K562 (cell line): Measurements from ENCODE around the gene CAPN8. TPM values are rescaled to one million over a fixed set of nuclear protein-coding genes. Genes with fewer than 3 reads are reported as not detected.

Source experiments
- MGA ChIP-seq: fragments of 450-650 bp; IDR thresholded peaks from 2 replicates; pipeline ENCODE4 v1.6.1; 2016; ENCODE audit warnings: mild to moderate bottlenecking, moderate library complexity
- polyA plus RNA-seq, 8 experiments: library from polyadenylated mRNA; depleted of rRNA in 4 of 8; stranded (reverse) in 5 of 8; unstranded in 3 of 8; fragments of >200 nt; fragmentation: Nextera tagmentation in 2 of 8; fragmentation: Illumina TruSeq in 1 of 8; extraction: Ambion mirVana in 2 of 8; extraction: Trizol in 1 of 8; gene quantifications; 2 replicates each; pipeline versions ENCODE4 v1.2.1 to v1.2.3, GENCODE V29; 2011 to 2014; ENCODE audit warnings: inconsistent platforms in 1 of 8, missing spikeins in 1 of 8
- total RNA-seq, 7 experiments: library from RNA; depleted of rRNA in 6 of 7; stranded (reverse); fragments of >200 nt in 6 of 7; fragmentation: Illumina TruSeq in 2 of 7; extraction: Trizol in 2 of 7; gene quantifications; 2 replicates each; pipeline versions ENCODE4 v1.2.1 to v1.2.3, GENCODE V29; 2011 to 2021; ENCODE audit warnings: low replicate concordance in 1 of 7
- TF ChIP-seq, protein P1 (sequence below), 2 experiments: fragments of 450-650 bp in 1 of 2; sonication (generic) in 1 of 2; formaldehyde crosslinking in 1 of 2; IDR thresholded peaks; 2 replicates each; pipeline versions ENCODE4 v1.7.1 to v1.9.0; 2016 to 2022; ENCODE audit warnings: inconsistent platforms in 1 of 2, mild to moderate bottlenecking in 1 of 2, missing genetic modification reagents in 1 of 2

The CAPN8 gene
- total and polyA plus RNA-seq, 9 of the 15 experiments (the other 6 are each of a cell fraction or from before 2014, with no cell fraction given) = 0.06 TPM; not detected in 8

- no peak; the same call in 1 of the 2 replicates for TF ChIP-seq MGA
- TF ChIP-seq, protein P1, sequence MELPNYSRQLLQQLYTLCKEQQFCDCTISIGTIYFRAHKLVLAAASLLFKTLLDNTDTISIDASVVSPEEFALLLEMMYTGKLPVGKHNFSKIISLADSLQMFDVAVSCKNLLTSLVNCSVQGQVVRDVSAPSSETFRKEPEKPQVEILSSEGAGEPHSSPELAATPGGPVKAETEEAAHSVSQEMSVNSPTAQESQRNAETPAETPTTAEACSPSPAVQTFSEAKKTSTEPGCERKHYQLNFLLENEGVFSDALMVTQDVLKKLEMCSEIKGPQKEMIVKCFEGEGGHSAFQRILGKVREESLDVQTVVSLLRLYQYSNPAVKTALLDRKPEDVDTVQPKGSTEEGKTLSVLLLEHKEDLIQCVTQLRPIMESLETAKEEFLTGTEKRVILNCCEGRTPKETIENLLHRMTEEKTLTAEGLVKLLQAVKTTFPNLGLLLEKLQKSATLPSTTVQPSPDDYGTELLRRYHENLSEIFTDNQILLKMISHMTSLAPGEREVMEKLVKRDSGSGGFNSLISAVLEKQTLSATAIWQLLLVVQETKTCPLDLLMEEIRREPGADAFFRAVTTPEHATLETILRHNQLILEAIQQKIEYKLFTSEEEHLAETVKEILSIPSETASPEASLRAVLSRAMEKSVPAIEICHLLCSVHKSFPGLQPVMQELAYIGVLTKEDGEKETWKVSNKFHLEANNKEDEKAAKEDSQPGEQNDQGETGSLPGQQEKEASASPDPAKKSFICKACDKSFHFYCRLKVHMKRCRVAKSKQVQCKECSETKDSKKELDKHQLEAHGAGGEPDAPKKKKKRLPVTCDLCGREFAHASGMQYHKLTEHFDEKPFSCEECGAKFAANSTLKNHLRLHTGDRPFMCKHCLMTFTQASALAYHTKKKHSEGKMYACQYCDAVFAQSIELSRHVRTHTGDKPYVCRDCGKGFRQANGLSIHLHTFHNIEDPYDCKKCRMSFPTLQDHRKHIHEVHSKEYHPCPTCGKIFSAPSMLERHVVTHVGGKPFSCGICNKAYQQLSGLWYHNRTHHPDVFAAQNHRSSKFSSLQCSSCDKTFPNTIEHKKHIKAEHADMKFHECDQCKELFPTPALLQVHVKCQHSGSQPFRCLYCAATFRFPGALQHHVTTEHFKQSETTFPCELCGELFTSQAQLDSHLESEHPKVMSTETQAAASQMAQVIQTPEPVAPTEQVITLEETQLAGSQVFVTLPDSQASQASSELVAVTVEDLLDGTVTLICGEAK (IDR thresholded peaks at IDR 0.05) = no peak
- TF ChIP-seq, protein P1 (CRISPR knock-in tag; IDR thresholded peaks at IDR 0.05) = no peak
These were observed 41.9 kb upstream of the CAPN8 start (continued) for GRCh38 chr1:223707256-223708000.
